ENCODE results near the gene FAM107B.

The FAM107B gene

GRCh38 chr10:14697281-14697680 lies 77.4 kb downstream of the FAM107B start:
- TF ChIP-seq REST (IDR thresholded peaks at IDR 0.05; ENCODE audit: low read depth) (no peak), USF1 (IDR thresholded peaks at IDR 0.05) (no peak), EP300 (IDR thresholded peaks at IDR 0.05; ENCODE audit: borderline replicate concordance) (no peak), NFIC (IDR thresholded peaks at IDR 0.05) (no peak), CEBPB (IDR thresholded peaks at IDR 0.05) (no peak), YY1 (IDR thresholded peaks at IDR 0.05; ENCODE audit: low read depth) (no peak), CREB1 (IDR thresholded peaks at IDR 0.05; ENCODE audit: low read depth) (no peak), MAX (IDR thresholded peaks at IDR 0.05) (no peak), TCF12 (IDR thresholded peaks at IDR 0.05; ENCODE audit: low read depth) (no peak), ZBTB7A (IDR thresholded peaks at IDR 0.05; ENCODE audit: low read depth) (no peak), EGR1 (IDR thresholded peaks at IDR 0.05) (no peak), FOXM1 (IDR thresholded peaks at IDR 0.05; ENCODE audit: borderline replicate concordance, low read depth) (no peak), TAF1 (IDR thresholded peaks at IDR 0.05; ENCODE audit: low read depth) (no peak), RAD21 (IDR thresholded peaks at IDR 0.05; ENCODE audit: low read depth) (no peak), TEAD4 (IDR thresholded peaks at IDR 0.05) (no peak)

GRCh38 chr10:14696821-14697220 lies 77.9 kb downstream of the FAM107B start:
- TF ChIP-seq TEAD4 (IDR thresholded peaks at IDR 0.05) (no peak), TCF12 (IDR thresholded peaks at IDR 0.05; ENCODE audit: low read depth) (no peak), CEBPB (IDR thresholded peaks at IDR 0.05) (no peak), USF1 (IDR thresholded peaks at IDR 0.05) (no peak), YY1 (IDR thresholded peaks at IDR 0.05; ENCODE audit: low read depth) (no peak), RAD21 (IDR thresholded peaks at IDR 0.05; ENCODE audit: low read depth) (no peak), EP300 (IDR thresholded peaks at IDR 0.05; ENCODE audit: borderline replicate concordance) (no peak), FOXM1 (IDR thresholded peaks at IDR 0.05; ENCODE audit: borderline replicate concordance, low read depth) (no peak), EGR1 (IDR thresholded peaks at IDR 0.05) (no peak), CREB1 (IDR thresholded peaks at IDR 0.05; ENCODE audit: low read depth) (no peak), ZBTB7A (IDR thresholded peaks at IDR 0.05; ENCODE audit: low read depth) (no peak), TAF1 (IDR thresholded peaks at IDR 0.05; ENCODE audit: low read depth) (no peak)

GRCh38 chr10:14695847-14696480 lies 78.7 kb downstream of the FAM107B start:
- TF ChIP-seq FOXM1 (IDR thresholded peaks at IDR 0.05; ENCODE audit: borderline replicate concordance, low read depth): no peak
- no peak for TF ChIP-seq CEBPB (IDR thresholded peaks at IDR 0.05)
- TF ChIP-seq ZBTB7A (IDR thresholded peaks at IDR 0.05; ENCODE audit: low read depth): no peak
- no peak for TF ChIP-seq RAD21 (IDR thresholded peaks at IDR 0.05; ENCODE audit: low read depth)
- no peak for TF ChIP-seq CREB1 (IDR thresholded peaks at IDR 0.05; ENCODE audit: low read depth)
- no peak for TF ChIP-seq REST (IDR thresholded peaks at IDR 0.05; ENCODE audit: low read depth)
- no peak for TF ChIP-seq TCF12 (IDR thresholded peaks at IDR 0.05; ENCODE audit: low read depth)
- no peak for TF ChIP-seq TAF1 (IDR thresholded peaks at IDR 0.05; ENCODE audit: low read depth)
- no peak for TF ChIP-seq EGR1 (IDR thresholded peaks at IDR 0.05)
- no peak for TF ChIP-seq USF1 (IDR thresholded peaks at IDR 0.05)
- no peak for TF ChIP-seq YY1 (IDR thresholded peaks at IDR 0.05; ENCODE audit: low read depth)
- no peak for TF ChIP-seq EP300 (IDR thresholded peaks at IDR 0.05; ENCODE audit: borderline replicate concordance)
- no peak for TF ChIP-seq NFIC (IDR thresholded peaks at IDR 0.05)
- TF ChIP-seq MAX (IDR thresholded peaks at IDR 0.05): no peak
- TF ChIP-seq TEAD4 (IDR thresholded peaks at IDR 0.05): no peak

- TF ChIP-seq ZBTB7A (IDR thresholded peaks at IDR 0.05; ENCODE audit: low read depth) (no peak), EGR1 (IDR thresholded peaks at IDR 0.05) (no peak), REST (IDR thresholded peaks at IDR 0.05; ENCODE audit: low read depth) (no peak), YY1 (IDR thresholded peaks at IDR 0.05; ENCODE audit: low read depth) (no peak), TEAD4 (IDR thresholded peaks at IDR 0.05) (no peak), CREB1 (IDR thresholded peaks at IDR 0.05; ENCODE audit: low read depth) (no peak), FOXM1 (IDR thresholded peaks at IDR 0.05; ENCODE audit: borderline replicate concordance, low read depth) (no peak), TAF1 (IDR thresholded peaks at IDR 0.05; ENCODE audit: low read depth) (no peak)
Observed at GRCh38 chr10:14693891-14694290, 80.8 kb downstream of the FAM107B start.
